ENCODE results near the gene CGB1.
A peak's percentile ranks its signal among the peaks of the same experiment; 100 is the strongest.

DNA sequence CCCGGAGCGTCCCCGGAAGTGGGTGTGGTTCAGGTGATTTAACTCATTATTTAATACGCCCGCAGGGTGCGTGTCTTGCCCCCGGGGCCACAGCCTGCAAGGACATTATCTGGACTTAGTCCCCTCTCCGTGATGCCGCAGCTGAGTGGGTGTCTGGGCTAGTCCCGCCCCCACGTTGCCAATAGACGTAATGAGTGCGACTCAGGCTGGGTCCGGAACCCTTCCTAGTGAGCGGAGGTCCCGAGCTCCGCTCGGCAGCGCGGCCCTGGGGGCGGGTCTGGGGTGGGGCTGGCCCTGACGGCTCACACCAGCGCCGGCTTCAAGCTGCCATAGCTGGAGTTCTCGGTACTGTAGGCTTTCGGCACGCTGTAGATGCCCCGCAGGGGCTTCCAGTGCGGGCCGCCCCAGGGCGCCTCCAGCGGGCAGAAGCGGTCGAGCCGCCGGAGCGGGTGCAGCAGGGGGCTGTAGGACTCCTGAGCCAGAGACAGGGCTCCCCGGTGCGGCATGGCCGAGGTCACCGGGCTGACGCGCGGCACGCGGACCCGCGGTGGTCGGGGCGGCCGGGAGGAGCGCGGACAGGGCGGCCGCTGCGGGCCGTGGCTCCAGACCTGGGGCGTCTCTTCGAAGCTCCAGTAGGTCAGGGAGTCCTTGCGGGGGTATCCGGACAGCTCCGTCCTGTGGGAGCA is 18.9 kb downstream of the CGB1 start:
- TF ChIP-seq, protein P1, sequence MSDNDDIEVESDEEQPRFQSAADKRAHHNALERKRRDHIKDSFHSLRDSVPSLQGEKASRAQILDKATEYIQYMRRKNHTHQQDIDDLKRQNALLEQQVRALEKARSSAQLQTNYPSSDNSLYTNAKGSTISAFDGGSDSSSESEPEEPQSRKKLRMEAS (IDR thresholded peaks at IDR 0.05) = peak; percentile 56; the same call in 1 of the 2 replicates
- TF ChIP-seq, protein P2, sequence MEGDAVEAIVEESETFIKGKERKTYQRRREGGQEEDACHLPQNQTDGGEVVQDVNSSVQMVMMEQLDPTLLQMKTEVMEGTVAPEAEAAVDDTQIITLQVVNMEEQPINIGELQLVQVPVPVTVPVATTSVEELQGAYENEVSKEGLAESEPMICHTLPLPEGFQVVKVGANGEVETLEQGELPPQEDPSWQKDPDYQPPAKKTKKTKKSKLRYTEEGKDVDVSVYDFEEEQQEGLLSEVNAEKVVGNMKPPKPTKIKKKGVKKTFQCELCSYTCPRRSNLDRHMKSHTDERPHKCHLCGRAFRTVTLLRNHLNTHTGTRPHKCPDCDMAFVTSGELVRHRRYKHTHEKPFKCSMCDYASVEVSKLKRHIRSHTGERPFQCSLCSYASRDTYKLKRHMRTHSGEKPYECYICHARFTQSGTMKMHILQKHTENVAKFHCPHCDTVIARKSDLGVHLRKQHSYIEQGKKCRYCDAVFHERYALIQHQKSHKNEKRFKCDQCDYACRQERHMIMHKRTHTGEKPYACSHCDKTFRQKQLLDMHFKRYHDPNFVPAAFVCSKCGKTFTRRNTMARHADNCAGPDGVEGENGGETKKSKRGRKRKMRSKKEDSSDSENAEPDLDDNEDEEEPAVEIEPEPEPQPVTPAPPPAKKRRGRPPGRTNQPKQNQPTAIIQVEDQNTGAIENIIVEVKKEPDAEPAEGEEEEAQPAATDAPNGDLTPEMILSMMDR (IDR thresholded peaks at IDR 0.05; ENCODE audit: control extremely low read depth in 1 of 3, insufficient read depth in 1 of 3, low read depth in 1 of 3, low read length in 3 of 3) = peak; percentile 8 to 35 (median 32)
- TF ChIP-seq TEAD4 (IDR thresholded peaks at IDR 0.05; ENCODE audit: low read depth, low read length) = no peak
- TF ChIP-seq TAF1 (IDR thresholded peaks at IDR 0.05; ENCODE audit: low read depth, low read length) = no peak
- TF ChIP-seq POLR2A (IDR thresholded peaks at IDR 0.05; ENCODE audit: control extremely low read depth in 1 of 2, low read depth in 2 of 2, low read length in 2 of 2) = no peak
- no peak for TF ChIP-seq ZNF274 (IDR thresholded peaks at IDR 0.05; ENCODE audit: borderline replicate concordance, extremely low read depth, low read length)
- no peak for TF ChIP-seq EP300 (IDR thresholded peaks at IDR 0.05; ENCODE audit: borderline replicate concordance in 1 of 2, low read depth in 2 of 2, low read length in 2 of 2)
- no peak for TF ChIP-seq CBX8 (IDR thresholded peaks at IDR 0.05; ENCODE audit: borderline replicate concordance, low read depth, low read length)
- no peak for TF ChIP-seq TBP (IDR thresholded peaks at IDR 0.05; ENCODE audit: low read depth, low read length)
- TF ChIP-seq SIRT6 (IDR thresholded peaks at IDR 0.05; ENCODE audit: low read length) = no peak
- no peak for TF ChIP-seq GABPA (IDR thresholded peaks at IDR 0.05; ENCODE audit: borderline replicate concordance, insufficient read depth, low read length)
- TF ChIP-seq SUZ12 (IDR thresholded peaks at IDR 0.05; ENCODE audit: low read length) = no peak

Data from H1 (cell line).